HCT116 (cell line): ENCODE measurements around the gene PCDHGA7. TPM values are rescaled to one million over a fixed set of nuclear protein-coding genes. Genes with fewer than 3 reads are reported as not detected.

Experiments used
- ATAC-seq: fragments of 200-7000 bp; cut with Tn5 transposase; 2 replicates; pipeline ENCODE4 v1.9.1; 2020; ENCODE audit warnings: mild to moderate bottlenecking, moderate library complexity
- BruUV-seq: library from RNA; stranded (reverse); fragments of 400-500 nt; replicated peaks from 2 replicates; lab custom pipeline; 2021; lab: Mats Ljungman, UMichigan
- CTCF ChIA-PET: fragments of 300-600 bp; sonication (Branson Sonifier 250); formaldehyde crosslinking; loops from one replicate; lab custom pipeline; 2021; ENCODE audit warnings: antibody characterized with exemption; lab: Charles Lee
- POLR2A ChIA-PET: fragments of 300-600, 350-600 bp; sonication (Branson Sonifier 250); formaldehyde crosslinking; loops from one replicate; lab custom pipeline; 2021; ENCODE audit warnings: antibody characterized with exemption; lab: Charles Lee
- RAD21 ChIA-PET, 2 experiments: fragments of 300-600 bp; sonication (Branson Sonifier 250); formaldehyde crosslinking; loops; one replicate each; lab custom pipeline; 2023; ENCODE audit warnings: low total read pairs in 2 of 2; ENCODE audit not compliant: uncharacterized antibody in 2 of 2, unreplicated experiment in 2 of 2, low non-redundant PET in 1 of 2; lab: Charles Lee
- DNase-seq: peaks from one replicate; pipeline ENCODE4 v3.0.0-alpha.2; 2010; ENCODE audit warnings: low read depth, low spot score
- H2AFZ ChIP-seq: fragments of 200-600 bp; shearing (Covaris generic), sonication (generic); 2 replicates; pipeline ENCODE4 v1.6.1; 2017; ENCODE audit warnings: low read depth, mixed run types, mixed read lengths, antibody characterized with exemption, low read length; ENCODE audit not compliant: poor library complexity, severe bottlenecking
- H3K27ac ChIP-seq: 2 replicates; pipeline ENCODE4 v1.5.1; 2012; ENCODE audit warnings: low read depth, low read length
- H3K27me3 ChIP-seq: fragments of 200-600 bp; sonication (generic); 2 replicates; pipeline ENCODE4 v1.6.1; 2016; ENCODE audit warnings: mixed run types, low read length, mixed read lengths; ENCODE audit not compliant: insufficient read depth
- H3K36me3 ChIP-seq, 2 experiments: fragments of 200-500 bp in 1 of 2; fragments of 200-600 bp in 1 of 2; sonication (Bioruptor generic) in 1 of 2; sonication (generic) in 1 of 2; 2 replicates each; pipeline versions ENCODE4 v1.5.1 to v1.6.1; 2014 to 2016; ENCODE audit warnings: low read length in 2 of 2, inconsistent platforms in 1 of 2, mixed read lengths in 1 of 2, mixed run types in 1 of 2; ENCODE audit not compliant: insufficient read depth in 2 of 2, control insufficient read depth in 1 of 2
- H3K4me1 ChIP-seq, 2 experiments: fragments of 200-600 bp in 1 of 2; sonication (generic) in 1 of 2; 2 replicates each; pipeline versions ENCODE4 v1.5.1 to v1.6.1; 2012 to 2017; ENCODE audit warnings: low read length in 2 of 2, inconsistent platforms in 1 of 2, mild to moderate bottlenecking in 1 of 2, mixed read lengths in 1 of 2, mixed run types in 1 of 2, moderate library complexity in 1 of 2; ENCODE audit not compliant: insufficient read depth in 2 of 2, control insufficient read depth in 1 of 2
- H3K4me2 ChIP-seq: fragments of 200-600 bp; sonication (generic); 2 replicates; pipeline ENCODE4 v1.6.1; 2017; ENCODE audit warnings: mixed run types, low read length, mixed read lengths
- H3K4me3 ChIP-seq, 2 experiments: fragments of 200-600 bp in 1 of 2; sonication (generic) in 1 of 2; replicated peaks in 1 of 2; 2 replicates each; pipeline ENCODE4 v1.5.1; 2011 to 2016; ENCODE audit warnings: low read length in 2 of 2, control low read depth in 1 of 2, low read depth in 1 of 2, mild to moderate bottlenecking in 1 of 2, mixed read lengths in 1 of 2, mixed run types in 1 of 2
- H3K79me2 ChIP-seq: fragments of 200-600 bp; sonication (generic); 2 replicates; pipeline ENCODE4 v1.6.1; 2017; ENCODE audit warnings: mild to moderate bottlenecking, mixed run types, low read length, moderate library complexity, mixed read lengths; ENCODE audit not compliant: insufficient read depth
- H3K9ac ChIP-seq: fragments of 200-600 bp; sonication (generic); 2 replicates; pipeline ENCODE4 v1.6.1; 2016; ENCODE audit warnings: low read length, mixed read lengths
- H3K9me2 ChIP-seq: fragments of 200-600 bp; sonication (generic), shearing (Covaris generic); 2 replicates; pipeline ENCODE4 v1.6.1; 2017; ENCODE audit warnings: mixed run types, mild to moderate bottlenecking, moderate library complexity; ENCODE audit not compliant: insufficient read depth
- H3K9me3 ChIP-seq, 2 experiments: fragments of 200-500 bp in 1 of 2; fragments of 200-600 bp in 1 of 2; sonication (Bioruptor generic) in 1 of 2; sonication (generic) in 1 of 2; 2 replicates each; pipeline ENCODE4 v1.6.1; 2014 to 2017; ENCODE audit warnings: low read length in 2 of 2, mixed read lengths in 2 of 2, inconsistent platforms in 1 of 2, low read depth in 1 of 2, mild to moderate bottlenecking in 1 of 2, mixed run types in 1 of 2, moderate library complexity in 1 of 2; ENCODE audit not compliant: control insufficient read depth in 1 of 2, insufficient read depth in 1 of 2
- H4K20me1 ChIP-seq: fragments of 200-600 bp; sonication (generic), shearing (Covaris generic); 2 replicates; pipeline ENCODE4 v1.6.1; 2017; ENCODE audit warnings: mixed run types, mild to moderate bottlenecking, moderate library complexity; ENCODE audit not compliant: insufficient read depth
- ELF1 ChIP-seq: IDR thresholded peaks from 2 replicates; pipeline ENCODE4 v1.6.1; 2012; ENCODE audit warnings: low read depth, borderline replicate concordance
- EZH2 ChIP-seq: fragments of 200-600 bp; sonication (generic); IDR thresholded peaks from 2 replicates; pipeline ENCODE4 v1.6.1; 2017; ENCODE audit warnings: antibody characterized with exemption, mixed run types
- POLR2A ChIP-seq: IDR thresholded peaks from 2 replicates; pipeline ENCODE4 v1.7.0; 2011; ENCODE audit warnings: borderline replicate concordance; ENCODE audit not compliant: insufficient read depth, insufficient read length; ENCODE audit errors: extremely low read depth
- RAD21 ChIP-seq: IDR thresholded peaks from 2 replicates; pipeline ENCODE4 v1.6.1; 2012; ENCODE audit warnings: low read depth, mild to moderate bottlenecking
- SP1 ChIP-seq: IDR thresholded peaks from 2 replicates; pipeline ENCODE4 v1.6.1; 2012; ENCODE audit warnings: low read depth
- SRF ChIP-seq: IDR thresholded peaks from 2 replicates; pipeline ENCODE4 v1.6.1; 2012; ENCODE audit warnings: low read depth
- TCF7L2 ChIP-seq: IDR thresholded peaks from 2 replicates; pipeline ENCODE4 v1.7.0; 2011; ENCODE audit warnings: borderline replicate concordance, inconsistent platforms; ENCODE audit not compliant: insufficient read depth, insufficient read length; ENCODE audit errors: extremely low read depth
- YY1 ChIP-seq: IDR thresholded peaks from 2 replicates; pipeline ENCODE4 v1.6.1; 2011; ENCODE audit warnings: low read length, low read depth, moderate library complexity, mild to moderate bottlenecking; ENCODE audit not compliant: insufficient replicate concordance; ENCODE audit errors: extremely low read depth
- ZNF274 ChIP-seq: fragments of 200-500 bp; sonication (Bioruptor generic); IDR thresholded peaks from 2 replicates; pipeline ENCODE4 v1.6.1; 2014; ENCODE audit warnings: mild to moderate bottlenecking, low read depth, low read length, inconsistent platforms
- intact Hi-C: fragments of 100-400 bp; cut with micrococcal nuclease; formaldehyde crosslinking; loops from 2 replicates; pipeline ENCODE4 v1.10.0; 2022
- total RNA-seq: library from RNA; stranded (reverse); gene quantifications from one replicate; pipeline ENCODE4 v1.2.1, GENCODE V29; 2021; ENCODE audit not compliant: unreplicated experiment
- TF ChIP-seq, protein P1 (sequence below), 3 experiments: fragments of 200-600 bp in 1 of 3; sonication (generic) in 1 of 3; IDR thresholded peaks in 2 of 3; conservative IDR thresholded peaks in 1 of 3; 2 replicates each; pipeline ENCODE4 v1.5.1; 2012 to 2017; ENCODE audit warnings: low read depth in 2 of 3, low read length in 2 of 3, antibody characterized with exemption in 1 of 3, borderline replicate concordance in 1 of 3, control low read depth in 1 of 3, mild to moderate bottlenecking in 1 of 3, mixed read lengths in 1 of 3, mixed run types in 1 of 3, moderate library complexity in 1 of 3; ENCODE audit not compliant: insufficient read depth in 1 of 3
- TF ChIP-seq, protein P2 (sequence below): IDR thresholded peaks from 2 replicates; pipeline ENCODE4 v1.6.1; 2011; ENCODE audit warnings: mild to moderate bottlenecking, low read length, moderate library complexity; ENCODE audit not compliant: insufficient replicate concordance; ENCODE audit errors: extremely low read depth
- TF ChIP-seq, protein P3 (sequence below): IDR thresholded peaks from 2 replicates; pipeline ENCODE4 v1.6.1; 2012; ENCODE audit warnings: low read depth

PCDHGA7 gene
- total RNA-seq, 1 experiment from 2014 or later: not detected

- no peak within 1 kb of the TSS for H3K9ac ChIP-seq
- BruUV-seq: no TSS peak
- H2AFZ ChIP-seq: no peak within 1 kb of the TSS
- H3K79me2 ChIP-seq: no peaks in the 10 kb centered on the region
- ChIA-PET POLR2A (no interaction called here), CTCF (interaction anchor here (0.7 to 1.9 kb wide), 5 partner anchors 8 to 143 kb away, joined by 5 to 11 read pairs (median 6); partner anchors contain the start of gene PCDHGA10)
- H3K27me3 ChIP-seq: no peaks in the 10 kb centered on the region
- H3K9me3 ChIP-seq: peaks cover 4 to 22% of the 10 kb centered on the region in 2 experiments; a peak in 2 of 4 replicates
- no peak within 1 kb of the TSS for H3K4me2 ChIP-seq
- H3K36me3 ChIP-seq: no peaks in the 10 kb centered on the region
- H4K20me1 ChIP-seq: no peaks in the 10 kb centered on the region
- no peak for ATAC-seq
- intact Hi-C loops: no loop called here
- no peaks in the 10 kb centered on the region for H3K4me1 ChIP-seq
- TF ChIP-seq RAD21 (peak; percentile 59), YY1 (no peak), SRF (no peak), SP1 (no peak), TCF7L2 (no peak), ZNF274 (no peak), POLR2A (no peak), ELF1 (no peak), EZH2 (no peak)
- TF ChIP-seq, protein P1, sequence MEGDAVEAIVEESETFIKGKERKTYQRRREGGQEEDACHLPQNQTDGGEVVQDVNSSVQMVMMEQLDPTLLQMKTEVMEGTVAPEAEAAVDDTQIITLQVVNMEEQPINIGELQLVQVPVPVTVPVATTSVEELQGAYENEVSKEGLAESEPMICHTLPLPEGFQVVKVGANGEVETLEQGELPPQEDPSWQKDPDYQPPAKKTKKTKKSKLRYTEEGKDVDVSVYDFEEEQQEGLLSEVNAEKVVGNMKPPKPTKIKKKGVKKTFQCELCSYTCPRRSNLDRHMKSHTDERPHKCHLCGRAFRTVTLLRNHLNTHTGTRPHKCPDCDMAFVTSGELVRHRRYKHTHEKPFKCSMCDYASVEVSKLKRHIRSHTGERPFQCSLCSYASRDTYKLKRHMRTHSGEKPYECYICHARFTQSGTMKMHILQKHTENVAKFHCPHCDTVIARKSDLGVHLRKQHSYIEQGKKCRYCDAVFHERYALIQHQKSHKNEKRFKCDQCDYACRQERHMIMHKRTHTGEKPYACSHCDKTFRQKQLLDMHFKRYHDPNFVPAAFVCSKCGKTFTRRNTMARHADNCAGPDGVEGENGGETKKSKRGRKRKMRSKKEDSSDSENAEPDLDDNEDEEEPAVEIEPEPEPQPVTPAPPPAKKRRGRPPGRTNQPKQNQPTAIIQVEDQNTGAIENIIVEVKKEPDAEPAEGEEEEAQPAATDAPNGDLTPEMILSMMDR (IDR thresholded peaks at IDR 0.05 in 2 of 3, conservative IDR thresholded peaks at IDR 0.05 in 1 of 3; ENCODE audit: borderline replicate concordance in 1 of 3, insufficient read depth in 1 of 3, low read depth in 2 of 3, low read length in 2 of 3): peak; percentile 31 to 48 (median 42); a peak in 3 of 6 replicates
- TF ChIP-seq, protein P2, sequence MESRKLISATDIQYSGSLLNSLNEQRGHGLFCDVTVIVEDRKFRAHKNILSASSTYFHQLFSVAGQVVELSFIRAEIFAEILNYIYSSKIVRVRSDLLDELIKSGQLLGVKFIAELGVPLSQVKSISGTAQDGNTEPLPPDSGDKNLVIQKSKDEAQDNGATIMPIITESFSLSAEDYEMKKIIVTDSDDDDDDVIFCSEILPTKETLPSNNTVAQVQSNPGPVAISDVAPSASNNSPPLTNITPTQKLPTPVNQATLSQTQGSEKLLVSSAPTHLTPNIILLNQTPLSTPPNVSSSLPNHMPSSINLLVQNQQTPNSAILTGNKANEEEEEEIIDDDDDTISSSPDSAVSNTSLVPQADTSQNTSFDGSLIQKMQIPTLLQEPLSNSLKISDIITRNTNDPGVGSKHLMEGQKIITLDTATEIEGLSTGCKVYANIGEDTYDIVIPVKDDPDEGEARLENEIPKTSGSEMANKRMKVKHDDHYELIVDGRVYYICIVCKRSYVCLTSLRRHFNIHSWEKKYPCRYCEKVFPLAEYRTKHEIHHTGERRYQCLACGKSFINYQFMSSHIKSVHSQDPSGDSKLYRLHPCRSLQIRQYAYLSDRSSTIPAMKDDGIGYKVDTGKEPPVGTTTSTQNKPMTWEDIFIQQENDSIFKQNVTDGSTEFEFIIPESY: no peak
- TF ChIP-seq, protein P3, sequence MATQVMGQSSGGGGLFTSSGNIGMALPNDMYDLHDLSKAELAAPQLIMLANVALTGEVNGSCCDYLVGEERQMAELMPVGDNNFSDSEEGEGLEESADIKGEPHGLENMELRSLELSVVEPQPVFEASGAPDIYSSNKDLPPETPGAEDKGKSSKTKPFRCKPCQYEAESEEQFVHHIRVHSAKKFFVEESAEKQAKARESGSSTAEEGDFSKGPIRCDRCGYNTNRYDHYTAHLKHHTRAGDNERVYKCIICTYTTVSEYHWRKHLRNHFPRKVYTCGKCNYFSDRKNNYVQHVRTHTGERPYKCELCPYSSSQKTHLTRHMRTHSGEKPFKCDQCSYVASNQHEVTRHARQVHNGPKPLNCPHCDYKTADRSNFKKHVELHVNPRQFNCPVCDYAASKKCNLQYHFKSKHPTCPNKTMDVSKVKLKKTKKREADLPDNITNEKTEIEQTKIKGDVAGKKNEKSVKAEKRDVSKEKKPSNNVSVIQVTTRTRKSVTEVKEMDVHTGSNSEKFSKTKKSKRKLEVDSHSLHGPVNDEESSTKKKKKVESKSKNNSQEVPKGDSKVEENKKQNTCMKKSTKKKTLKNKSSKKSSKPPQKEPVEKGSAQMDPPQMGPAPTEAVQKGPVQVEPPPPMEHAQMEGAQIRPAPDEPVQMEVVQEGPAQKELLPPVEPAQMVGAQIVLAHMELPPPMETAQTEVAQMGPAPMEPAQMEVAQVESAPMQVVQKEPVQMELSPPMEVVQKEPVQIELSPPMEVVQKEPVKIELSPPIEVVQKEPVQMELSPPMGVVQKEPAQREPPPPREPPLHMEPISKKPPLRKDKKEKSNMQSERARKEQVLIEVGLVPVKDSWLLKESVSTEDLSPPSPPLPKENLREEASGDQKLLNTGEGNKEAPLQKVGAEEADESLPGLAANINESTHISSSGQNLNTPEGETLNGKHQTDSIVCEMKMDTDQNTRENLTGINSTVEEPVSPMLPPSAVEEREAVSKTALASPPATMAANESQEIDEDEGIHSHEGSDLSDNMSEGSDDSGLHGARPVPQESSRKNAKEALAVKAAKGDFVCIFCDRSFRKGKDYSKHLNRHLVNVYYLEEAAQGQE: no peak
- TF ChIP-seq, all 23 proteins: peak for 2
- peak; percentile 4 for DNase-seq
- H3K9me2 ChIP-seq: no peaks in the 10 kb centered on the region
- RAD21 ChIA-PET: no interaction called here
- no peak within 1 kb of the TSS for H3K27ac ChIP-seq
- no peak within 1 kb of the TSS for H3K4me3 ChIP-seq
These were observed 38.4 kb downstream of the PCDHGA7 start, which contains the start of gene PCDHGA11 for GRCh38 chr5:141420855-141421488. Gene PCDHGA11, plus strand, starts transcription at chr5:141421051. Its CDS starts 177 bp downstream, at chr5:141421228.
